HG02840 (cell line): ENCODE measurements around the gene CASR.
"Not testable (repeated sequence)": the region's sequence is repeated elsewhere in the genome, so short reads cannot be mapped to it uniquely, and the experiment has no call there.

Experiments
- ATAC-seq: cut with Tn5 transposase; IDR thresholded peaks from one replicate; pipeline ENCODE4 v1.9.1; 2021; ENCODE audit warnings: mild to moderate bottlenecking, moderate library complexity, moderate number of reproducible peaks; ENCODE audit not compliant: unreplicated experiment, low FRiP score

The CASR gene, protein sequence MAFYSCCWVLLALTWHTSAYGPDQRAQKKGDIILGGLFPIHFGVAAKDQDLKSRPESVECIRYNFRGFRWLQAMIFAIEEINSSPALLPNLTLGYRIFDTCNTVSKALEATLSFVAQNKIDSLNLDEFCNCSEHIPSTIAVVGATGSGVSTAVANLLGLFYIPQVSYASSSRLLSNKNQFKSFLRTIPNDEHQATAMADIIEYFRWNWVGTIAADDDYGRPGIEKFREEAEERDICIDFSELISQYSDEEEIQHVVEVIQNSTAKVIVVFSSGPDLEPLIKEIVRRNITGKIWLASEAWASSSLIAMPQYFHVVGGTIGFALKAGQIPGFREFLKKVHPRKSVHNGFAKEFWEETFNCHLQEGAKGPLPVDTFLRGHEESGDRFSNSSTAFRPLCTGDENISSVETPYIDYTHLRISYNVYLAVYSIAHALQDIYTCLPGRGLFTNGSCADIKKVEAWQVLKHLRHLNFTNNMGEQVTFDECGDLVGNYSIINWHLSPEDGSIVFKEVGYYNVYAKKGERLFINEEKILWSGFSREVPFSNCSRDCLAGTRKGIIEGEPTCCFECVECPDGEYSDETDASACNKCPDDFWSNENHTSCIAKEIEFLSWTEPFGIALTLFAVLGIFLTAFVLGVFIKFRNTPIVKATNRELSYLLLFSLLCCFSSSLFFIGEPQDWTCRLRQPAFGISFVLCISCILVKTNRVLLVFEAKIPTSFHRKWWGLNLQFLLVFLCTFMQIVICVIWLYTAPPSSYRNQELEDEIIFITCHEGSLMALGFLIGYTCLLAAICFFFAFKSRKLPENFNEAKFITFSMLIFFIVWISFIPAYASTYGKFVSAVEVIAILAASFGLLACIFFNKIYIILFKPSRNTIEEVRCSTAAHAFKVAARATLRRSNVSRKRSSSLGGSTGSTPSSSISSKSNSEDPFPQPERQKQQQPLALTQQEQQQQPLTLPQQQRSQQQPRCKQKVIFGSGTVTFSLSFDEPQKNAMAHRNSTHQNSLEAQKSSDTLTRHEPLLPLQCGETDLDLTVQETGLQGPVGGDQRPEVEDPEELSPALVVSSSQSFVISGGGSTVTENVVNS

DNA sequence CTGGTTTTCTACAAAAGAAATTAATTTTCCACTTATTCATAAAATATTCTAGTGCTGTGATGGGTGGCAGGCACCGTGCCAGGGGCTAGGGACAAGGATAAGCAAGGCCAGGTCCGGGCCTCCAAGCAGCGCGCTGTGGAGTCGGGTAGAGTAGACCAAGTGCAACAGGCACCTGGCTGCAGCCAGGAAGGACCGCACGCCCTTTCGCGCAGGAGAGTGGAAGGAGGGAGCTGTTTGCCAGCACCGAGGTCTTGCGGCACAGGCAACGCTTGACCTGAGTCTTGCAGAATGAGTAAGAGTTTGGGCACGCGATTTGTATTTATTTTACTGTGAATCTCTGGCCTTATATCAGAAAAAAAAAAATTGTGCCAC is at the start of gene CASR:
Gene CASR (plus strand): TSS at position 148 of the 372 bp plus-strand sequence. CDS start 70,522 bp downstream, outside the sequence.
- no peak for ATAC-seq

DNA sequence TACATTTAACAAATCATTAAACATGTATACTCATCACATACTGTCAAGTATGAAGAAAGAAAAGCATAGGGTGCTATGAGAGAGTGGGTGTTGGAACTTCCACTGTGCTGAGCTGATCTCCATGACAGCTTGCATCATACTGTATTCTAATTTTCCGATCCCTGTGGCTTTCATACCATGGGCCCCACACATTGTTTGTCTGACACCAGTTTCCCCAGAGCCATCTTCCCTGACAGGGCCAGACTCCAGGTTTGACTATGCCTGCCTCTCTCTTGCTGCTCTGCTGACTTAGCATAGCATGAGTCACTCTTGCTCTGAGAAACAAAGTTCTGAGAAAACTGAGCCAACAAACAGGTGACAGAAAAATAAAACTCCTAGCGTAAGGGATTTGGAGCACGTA is 37.0 kb upstream of the CASR start:
- no peak for ATAC-seq

DNA sequence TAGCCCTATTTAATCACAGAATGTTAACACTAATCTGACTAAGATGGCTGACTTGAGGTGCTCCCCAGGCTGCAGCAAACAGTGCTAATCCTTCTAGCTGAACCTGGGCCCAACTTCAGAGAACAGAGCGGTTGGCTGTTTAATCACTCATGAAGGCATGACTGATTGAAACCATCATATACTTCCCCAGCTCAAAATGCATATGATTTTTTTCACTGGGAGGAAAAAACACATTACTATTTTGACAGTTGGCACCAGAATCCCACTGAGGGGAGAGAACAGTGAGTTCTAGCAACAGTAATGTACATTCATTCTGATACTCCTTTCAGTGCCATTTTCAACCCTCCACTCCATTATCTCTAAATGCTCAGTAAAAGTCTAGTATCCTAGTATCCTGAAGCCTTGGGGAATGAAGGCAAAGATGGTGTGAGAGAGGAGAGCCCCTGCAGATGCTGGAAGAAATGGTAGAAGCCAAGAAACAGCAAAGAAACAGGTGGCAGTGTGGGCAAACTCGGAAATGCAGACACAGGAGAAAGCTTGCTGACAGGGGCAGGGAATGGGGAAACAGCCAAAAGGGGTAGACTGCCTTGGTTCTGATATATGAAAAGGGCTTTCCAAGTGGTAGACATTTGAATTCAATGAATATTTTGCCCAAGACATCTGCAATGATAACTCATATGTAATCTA is 34.4 kb upstream of the CASR start:
- no peak for ATAC-seq

DNA sequence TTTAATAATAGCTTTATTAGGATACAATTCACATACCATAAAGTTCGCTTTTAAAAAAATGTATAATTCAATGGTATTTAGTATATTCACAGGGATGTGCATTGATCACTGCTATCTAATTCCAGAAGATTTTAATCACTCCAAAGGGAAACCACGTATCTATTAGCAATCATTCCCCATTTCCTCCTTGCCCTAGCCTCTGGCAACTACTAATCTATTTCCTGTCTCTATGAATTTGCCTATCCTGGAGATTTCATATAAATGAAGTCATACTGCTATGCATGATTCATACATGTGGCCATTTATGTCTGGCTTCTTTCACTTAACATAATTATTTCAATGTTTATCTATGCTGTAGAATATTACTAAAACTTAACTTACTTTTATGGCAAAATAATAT is 32.0 kb upstream of the CASR start:
- ATAC-seq, result no peak

DNA sequence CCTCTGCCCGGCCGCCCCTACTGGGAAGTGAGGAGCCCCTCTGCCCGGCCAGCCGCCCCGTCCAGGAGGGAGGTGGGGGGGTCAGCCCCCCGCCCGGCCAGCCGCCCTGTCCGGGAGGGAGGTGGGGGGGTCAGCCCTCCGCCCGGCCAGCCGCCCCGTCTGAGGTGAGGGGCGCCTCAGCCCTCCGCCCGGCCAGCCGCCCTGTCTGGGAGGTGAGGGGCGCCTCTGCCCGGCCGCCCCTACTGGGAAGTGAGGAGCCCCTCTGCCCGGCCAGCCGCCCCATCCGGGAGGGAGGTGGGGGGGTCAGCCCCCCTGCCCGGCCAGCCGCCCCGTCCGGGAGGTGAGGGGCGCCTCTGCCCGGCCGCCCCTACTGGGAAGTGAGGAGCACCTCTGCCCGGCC is 18.5 kb upstream of the CASR start:
- not testable (repeated sequence) for ATAC-seq

DNA sequence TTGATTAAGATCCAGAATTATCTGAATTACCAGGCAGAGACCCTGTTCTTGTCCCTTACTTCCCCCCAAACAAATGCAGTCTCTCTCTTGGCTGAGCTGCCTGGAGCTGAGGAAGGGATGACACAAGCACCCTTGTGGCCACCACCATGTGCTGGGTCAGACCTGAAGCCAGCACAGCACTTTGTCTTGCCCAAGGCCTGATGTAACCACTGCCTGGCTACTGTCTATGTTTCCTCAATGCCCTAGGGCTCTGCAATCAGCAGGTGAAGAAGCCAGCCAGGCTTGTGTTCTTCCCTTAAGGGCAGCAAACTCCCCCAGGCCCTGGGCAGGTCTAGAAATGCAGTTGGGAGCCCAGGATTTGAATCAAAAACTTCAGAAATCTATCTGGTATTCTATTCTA is 15.8 kb upstream of the CASR start:
- ATAC-seq, result no peak

DNA sequence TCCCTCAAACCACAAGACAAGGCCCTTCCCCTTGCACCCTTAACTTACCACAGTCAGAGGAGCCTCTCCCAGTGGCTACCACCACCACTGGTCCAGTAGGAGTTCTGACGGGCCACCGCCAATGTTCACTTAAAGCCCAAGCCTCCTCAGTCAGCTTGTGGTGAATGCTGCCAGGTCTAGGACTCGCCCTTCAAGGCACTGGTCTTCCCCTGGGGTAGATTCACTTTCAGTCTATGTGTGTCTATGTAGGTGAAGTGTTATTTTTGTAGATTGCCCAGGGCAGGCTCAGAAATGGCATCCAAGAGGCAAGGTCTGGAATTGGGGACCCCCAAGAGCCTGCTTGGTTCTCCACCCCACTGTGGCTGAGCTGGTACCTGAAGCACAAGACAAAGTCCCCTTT is 15.4 kb upstream of the CASR start:
- ATAC-seq, result no peak

DNA sequence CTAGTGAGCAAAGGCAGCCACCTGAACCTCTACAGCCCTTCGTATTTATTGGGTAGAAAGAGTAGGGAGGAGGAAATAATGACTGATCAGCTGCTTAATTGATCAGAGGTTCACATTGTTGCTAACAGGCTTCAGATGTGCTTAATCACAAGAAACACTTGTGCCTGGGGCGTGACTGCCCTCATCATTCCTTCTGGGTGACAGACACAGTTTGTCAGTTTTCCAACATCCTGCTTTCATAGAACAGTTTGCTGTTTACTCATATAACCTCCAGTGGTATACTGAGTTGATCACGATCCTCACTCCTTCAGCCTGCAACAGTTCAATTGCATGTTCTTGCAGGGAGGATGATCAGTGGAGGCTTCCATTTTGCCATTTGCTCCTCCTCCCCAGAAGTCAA is 13.6 kb upstream of the CASR start:
- ATAC-seq, result no peak

DNA sequence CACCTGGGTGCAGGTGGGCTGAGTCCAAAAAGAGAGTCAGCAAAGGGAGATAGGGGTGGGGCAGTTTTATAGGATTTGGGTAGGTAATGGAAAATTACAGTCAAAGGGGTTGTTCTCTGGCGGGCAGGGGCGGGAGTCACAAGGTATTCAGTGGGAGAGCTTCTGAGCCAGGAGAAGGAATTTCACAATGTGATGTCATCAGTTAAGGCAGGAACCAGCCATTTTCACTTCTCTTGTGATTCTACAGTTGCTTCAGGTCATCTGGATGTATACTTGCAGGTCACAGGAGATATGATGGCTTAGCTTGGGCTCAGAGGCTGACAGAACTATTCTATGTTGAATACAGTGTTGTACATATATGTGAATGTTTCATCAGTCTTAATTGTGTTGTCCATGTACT is 12.1 kb upstream of the CASR start:
- ATAC-seq, result not testable (repeated sequence)

DNA sequence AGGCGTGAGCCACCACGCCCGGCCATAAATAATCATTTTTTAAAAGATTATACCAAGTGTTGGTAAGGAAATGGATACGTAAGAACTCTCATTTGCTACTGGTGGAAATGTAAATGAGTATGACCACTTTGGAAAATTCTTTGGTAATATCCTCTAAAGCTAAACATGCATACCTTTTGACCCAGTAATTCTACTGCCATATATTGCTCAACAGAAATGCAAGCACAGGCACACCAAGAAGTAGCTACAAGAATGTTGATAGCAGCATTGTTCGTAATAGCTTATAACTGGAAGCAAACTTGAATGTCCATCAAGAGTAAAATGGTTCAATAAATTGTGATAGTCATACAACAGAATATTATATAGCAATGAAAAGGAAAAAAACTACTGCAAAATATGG is 4.8 kb upstream of the CASR start:
- no peak for ATAC-seq

DNA sequence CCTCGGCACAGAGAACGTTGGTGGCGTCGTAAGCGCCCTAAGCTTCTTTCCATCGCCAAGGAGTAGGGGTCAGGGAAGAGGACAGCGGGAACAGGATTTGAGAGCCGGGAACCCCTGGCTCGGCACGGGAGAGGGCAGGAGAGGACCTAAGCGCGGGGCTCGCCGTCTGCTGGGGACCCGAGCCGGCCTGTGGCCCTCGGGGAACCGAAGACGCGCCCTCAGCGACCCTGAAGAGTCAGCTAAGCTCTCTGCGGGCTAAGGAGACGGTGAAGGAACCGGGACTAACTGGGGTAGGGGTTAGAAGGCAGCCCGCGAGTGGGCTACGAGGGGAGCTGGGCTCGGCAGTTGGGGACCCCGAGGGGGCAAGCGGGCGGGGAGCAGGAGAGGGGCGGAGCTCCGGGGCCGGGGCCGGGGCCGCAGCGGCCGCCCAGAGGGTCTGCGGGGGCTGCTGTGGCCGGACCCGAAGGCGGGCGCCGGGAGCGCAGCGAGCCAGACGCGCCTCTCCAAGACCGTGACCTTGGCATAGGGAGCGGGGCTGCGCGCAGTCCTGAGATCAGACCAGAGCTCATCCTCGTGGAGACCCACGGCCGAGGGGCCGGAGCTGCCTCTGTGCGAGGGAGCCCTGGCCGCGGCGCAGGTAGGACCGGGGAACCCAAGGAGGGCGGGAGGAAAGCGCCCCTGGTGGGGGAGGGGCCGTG is 574 bp downstream of the CASR start:
- ATAC-seq, result no peak

DNA sequence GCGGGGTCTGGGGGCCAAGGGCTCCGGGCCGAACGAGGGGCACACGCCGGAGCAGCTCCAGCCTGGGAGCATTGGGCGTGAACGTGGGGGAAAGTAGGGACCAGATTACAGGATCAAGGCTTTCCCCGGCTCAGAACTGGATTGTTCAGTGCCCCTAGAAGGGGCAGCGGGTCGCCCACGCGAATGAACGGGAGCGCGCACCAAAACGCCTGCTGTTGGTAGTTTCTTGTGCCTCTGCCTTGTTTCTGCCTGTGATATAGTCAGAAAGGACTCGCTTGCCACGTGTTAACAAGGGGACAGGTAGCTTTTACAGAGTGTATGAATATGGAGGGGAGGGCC is 1.1 kb downstream of the CASR start:
- ATAC-seq, result no peak

DNA sequence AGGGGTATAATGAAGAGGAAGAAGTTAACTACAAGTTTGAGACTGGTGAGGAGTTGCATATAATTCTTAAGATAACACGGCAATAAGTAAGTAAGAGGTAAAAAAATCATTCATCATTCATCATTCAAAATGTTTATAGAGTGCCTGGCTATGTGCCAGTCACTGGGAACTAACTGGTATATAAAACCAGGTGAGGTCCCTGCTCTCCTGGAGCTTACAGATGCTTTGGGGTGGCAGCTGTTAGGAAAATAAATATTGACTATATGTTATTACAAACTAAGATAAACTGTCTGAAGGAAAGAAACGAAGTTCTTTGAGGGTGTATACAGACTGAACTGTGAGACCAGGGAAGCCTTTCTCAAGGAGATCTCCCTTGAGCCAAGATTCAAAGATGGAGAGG is 2.9 kb downstream of the CASR start:
- no peak for ATAC-seq

DNA sequence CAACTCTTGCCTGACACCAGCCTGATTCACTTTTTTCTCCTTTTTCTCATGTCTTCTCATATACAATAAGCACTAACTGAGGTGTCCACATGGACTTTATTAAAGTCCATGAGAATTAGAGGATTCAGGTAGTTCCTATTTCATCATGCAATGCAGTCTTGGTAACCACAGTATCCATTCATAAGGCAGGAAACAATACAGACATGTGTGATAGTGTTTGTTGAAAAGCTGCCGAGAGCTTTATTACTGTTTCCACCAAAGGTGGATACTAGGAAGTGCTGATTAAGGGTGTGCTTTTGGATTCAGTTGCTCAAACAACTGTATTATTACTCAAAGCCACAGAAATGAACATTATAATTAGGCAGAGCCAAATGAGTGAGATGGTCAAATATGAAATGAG is 5.3 kb downstream of the CASR start:
- ATAC-seq, result no peak

DNA sequence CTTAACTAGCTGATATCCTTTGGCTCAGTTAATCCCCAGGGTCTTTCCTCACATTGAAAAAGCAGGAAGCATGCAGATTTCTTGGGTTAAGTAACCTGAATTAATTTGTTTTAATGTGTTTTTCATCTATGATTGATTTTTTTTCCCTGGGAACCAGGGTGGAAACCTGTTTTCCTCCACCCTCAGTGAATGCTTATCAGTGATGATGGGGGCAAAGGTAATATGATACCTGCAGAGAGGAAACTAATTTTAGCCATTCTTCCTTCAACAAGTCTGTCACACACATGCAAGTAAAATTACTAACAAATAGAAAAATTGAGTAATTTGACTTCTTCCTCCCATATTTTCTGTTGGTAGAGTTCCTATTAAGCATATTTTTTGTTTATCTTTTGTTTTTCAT is 5.9 kb downstream of the CASR start:
- ATAC-seq, result no peak

DNA sequence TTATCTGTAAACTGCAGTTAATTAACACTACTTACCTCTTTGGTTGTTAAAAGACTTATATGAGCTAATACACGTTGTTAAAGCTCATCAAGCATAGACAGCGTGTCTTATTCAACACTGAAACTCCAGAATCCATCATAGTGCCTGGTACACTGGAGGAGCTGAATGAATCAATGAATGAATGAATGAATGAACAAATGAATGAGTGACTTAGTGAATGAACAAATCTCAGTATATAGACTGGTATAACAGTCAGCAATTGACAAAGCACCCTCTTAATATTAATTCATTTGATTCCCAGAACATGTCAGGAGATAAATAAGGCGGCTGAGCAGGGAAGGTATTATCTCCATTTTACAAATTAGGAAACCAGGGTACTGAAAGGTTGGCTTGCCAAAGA is 7.1 kb downstream of the CASR start:
- no peak for ATAC-seq

DNA sequence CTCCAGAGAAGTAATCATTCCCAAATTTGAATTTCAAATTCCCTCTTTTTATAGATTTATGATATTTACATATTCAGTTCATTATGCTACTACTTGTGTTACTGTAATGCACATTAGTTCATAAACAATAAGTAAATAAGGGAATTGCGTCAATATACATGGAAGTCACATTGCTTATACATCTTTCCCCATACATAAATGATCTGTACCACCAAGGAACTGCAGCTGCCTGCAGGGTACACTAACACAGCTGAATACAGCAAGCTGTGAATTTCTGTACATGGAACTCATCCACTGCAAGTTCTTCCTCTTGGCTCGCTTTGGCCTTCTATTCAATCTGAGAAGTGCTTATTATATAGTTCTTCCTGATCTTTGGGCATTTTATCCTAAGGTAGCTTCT is 15.5 kb downstream of the CASR start:
- ATAC-seq, result no peak

DNA sequence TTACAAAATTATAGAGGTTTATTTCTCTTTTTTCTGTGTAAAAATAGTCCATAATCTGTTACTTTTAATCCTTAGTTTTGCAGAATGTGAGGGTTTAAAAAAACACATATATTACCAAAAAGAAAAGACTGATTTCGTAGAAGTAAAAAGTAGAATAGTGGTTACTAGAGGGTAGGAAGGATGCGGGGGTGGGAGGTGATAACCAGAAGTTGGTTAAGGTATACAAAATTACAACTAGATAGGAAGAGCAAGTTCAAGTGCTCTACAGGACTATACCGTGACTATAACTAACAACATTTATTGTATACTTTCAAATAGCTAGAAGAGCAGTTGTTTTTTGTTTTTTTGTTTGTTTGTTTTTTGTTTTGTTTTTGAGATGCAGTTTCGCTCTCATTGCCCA is 16.1 kb downstream of the CASR start:
- ATAC-seq, result no peak

DNA sequence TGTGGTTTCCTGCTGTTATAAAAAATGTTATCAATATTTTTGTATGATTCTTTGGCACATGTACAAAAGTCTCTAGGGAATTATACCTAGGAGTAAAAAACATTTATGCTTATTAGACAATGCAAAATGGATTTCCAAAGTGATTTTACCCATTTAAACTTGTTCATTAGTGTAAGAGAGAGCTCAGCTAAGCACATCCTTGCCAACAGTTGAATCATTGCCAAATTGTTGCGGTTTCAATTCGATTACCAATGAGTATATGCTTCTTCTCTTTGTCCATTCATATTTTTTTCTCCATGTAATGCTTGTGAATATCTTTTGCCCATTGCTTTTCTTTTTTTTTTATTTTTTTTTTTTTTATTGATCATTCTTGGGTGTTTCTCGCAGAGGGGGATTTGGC is 17.2 kb downstream of the CASR start:
- ATAC-seq, result no peak

DNA sequence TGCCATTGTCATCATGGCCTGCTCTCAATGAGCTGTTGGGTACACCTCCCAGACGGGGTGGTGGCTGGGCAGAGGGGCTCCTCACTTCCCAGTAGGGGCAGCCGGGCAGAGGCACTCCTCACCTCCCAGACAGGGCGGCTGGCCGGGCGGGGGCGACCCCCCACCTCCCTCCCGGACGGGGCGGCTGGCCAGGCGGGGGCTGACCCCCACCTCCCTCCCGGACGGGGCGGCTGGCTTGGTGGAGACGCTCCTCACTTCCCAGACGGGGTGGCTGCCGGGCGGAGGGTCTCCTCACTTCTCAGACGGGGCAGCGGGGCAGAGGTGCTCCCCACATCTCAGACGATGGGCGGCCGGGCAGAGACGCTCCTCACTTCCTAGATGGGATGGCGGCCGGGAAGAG is 18.0 kb downstream of the CASR start:
- not testable (repeated sequence) for ATAC-seq
